WTC11 (cell line): ENCODE results near the gene SYPL1. TPM values are rescaled to one million over a fixed set of nuclear protein-coding genes. Genes with fewer than 3 reads are reported as not detected.

Experiments used
- ATAC-seq: fragments of 200-7000 bp; cut with Tn5 transposase; 2 replicates; pipeline ENCODE4 v1.10.0; 2021; ENCODE audit warnings: mild to moderate bottlenecking, moderate library complexity
- CTCF ChIA-PET: fragments of 300-600 bp; sonication (Branson Sonifier 250); formaldehyde crosslinking; loops from one replicate; lab custom pipeline; 2021; ENCODE audit warnings: antibody characterized with exemption; lab: Charles Lee
- POLR2A ChIA-PET: fragments of 350-600 bp; sonication (Branson Sonifier 250); formaldehyde crosslinking; loops from one replicate; lab custom pipeline; 2021; ENCODE audit warnings: antibody characterized with exemption; lab: Charles Lee
- DNase-seq: peaks from one replicate; pipeline ENCODE4 v3.0.0; 2021; ENCODE audit warnings: low spot score
- H3K27ac Mint-ChIP-seq: 2 replicates; pipeline ENCODE4 v1.8.0; 2021; ENCODE audit warnings: mixed read lengths
- H3K27me3 Mint-ChIP-seq: 2 replicates; pipeline ENCODE4 v1.8.0; 2021; ENCODE audit warnings: low read depth, mild to moderate bottlenecking, moderate library complexity, mixed read lengths
- H3K36me3 Mint-ChIP-seq: 2 replicates; pipeline ENCODE4 v1.8.0; 2021; ENCODE audit warnings: mixed read lengths
- H3K4me1 Mint-ChIP-seq: 2 replicates; pipeline ENCODE4 v1.8.0; 2022; ENCODE audit warnings: mixed read lengths
- H3K4me3 Mint-ChIP-seq: 2 replicates; pipeline ENCODE4 v1.8.0; 2021; ENCODE audit warnings: mild to moderate bottlenecking, moderate library complexity, mixed read lengths
- H3K9me3 Mint-ChIP-seq: 2 replicates; pipeline ENCODE4 v1.8.0; 2021; ENCODE audit warnings: mixed read lengths
- ATF1 ChIP-seq: sonication (generic); formaldehyde crosslinking; IDR thresholded peaks from 2 replicates; pipeline ENCODE4 v1.8.1; 2023; ENCODE audit warnings: mild to moderate bottlenecking, moderate library complexity, missing genetic modification reagents
- EMX1 ChIP-seq: fragments of 250-450 bp; sonication (Bioruptor Pico); IDR thresholded peaks from 2 replicates; pipeline ENCODE4 v1.8.0; 2021; ENCODE audit warnings: mild to moderate bottlenecking
- GRHL2 ChIP-seq: fragments of 250-450 bp; sonication (Bioruptor Pico); IDR thresholded peaks from 2 replicates; pipeline ENCODE4 v1.8.0; 2022; ENCODE audit warnings: mild to moderate bottlenecking, moderate library complexity; ENCODE audit not compliant: insufficient replicate concordance, severe bottlenecking
- GTF2I ChIP-seq: fragments of 250-450 bp; sonication (Bioruptor Pico); conservative IDR thresholded peaks from 2 replicates; pipeline ENCODE4 v1.4.0; 2021; ENCODE audit warnings: mild to moderate bottlenecking
- HMGA2 ChIP-seq: fragments of 250-450 bp; sonication (Bioruptor Pico); IDR thresholded peaks from 2 replicates; pipeline ENCODE4 v1.4.0; 2021; ENCODE audit warnings: mild to moderate bottlenecking, moderate library complexity
- NFE2L1 ChIP-seq: sonication (generic); formaldehyde crosslinking; IDR thresholded peaks from 2 replicates; pipeline ENCODE4 v1.8.1; 2023; ENCODE audit warnings: missing genetic modification reagents
- NFYB ChIP-seq: sonication (generic); formaldehyde crosslinking; conservative IDR thresholded peaks from 2 replicates; pipeline ENCODE4 v1.8.0; 2022; ENCODE audit warnings: low read depth, missing genetic modification reagents
- RORB ChIP-seq: fragments of 250-450 bp; sonication (Bioruptor Pico); IDR thresholded peaks from 2 replicates; pipeline ENCODE4 v1.9.0; 2021; ENCODE audit warnings: mild to moderate bottlenecking
- SMAD3 ChIP-seq: sonication (generic); formaldehyde crosslinking; IDR thresholded peaks from 2 replicates; pipeline ENCODE4 v1.8.0; 2022; ENCODE audit warnings: missing genetic modification reagents, mild to moderate bottlenecking, borderline replicate concordance
- TEAD4 ChIP-seq: sonication (generic); formaldehyde crosslinking; IDR thresholded peaks from 2 replicates; pipeline ENCODE4 v1.8.0; 2022; ENCODE audit warnings: mild to moderate bottlenecking, missing genetic modification reagents
- ZBTB21 ChIP-seq: sonication (generic); formaldehyde crosslinking; IDR thresholded peaks from 2 replicates; pipeline ENCODE4 v1.8.1; 2023; ENCODE audit warnings: mild to moderate bottlenecking, missing genetic modification reagents, borderline replicate concordance
- ZNF263 ChIP-seq: sonication (generic); formaldehyde crosslinking; IDR thresholded peaks from 2 replicates; pipeline ENCODE4 v1.8.1; 2022; ENCODE audit warnings: low read depth, mild to moderate bottlenecking, moderate library complexity, missing genetic modification reagents
- ZNF317 ChIP-seq: sonication (generic); formaldehyde crosslinking; IDR thresholded peaks from 2 replicates; pipeline ENCODE4 v1.8.1; 2023; ENCODE audit warnings: low read depth, mild to moderate bottlenecking, moderate library complexity, missing genetic modification reagents, borderline replicate concordance
- ZNF423 ChIP-seq: fragments of 250-450 bp; sonication (Bioruptor Pico); IDR thresholded peaks from 2 replicates; pipeline ENCODE4 v2.1.2; 2022; ENCODE audit warnings: mild to moderate bottlenecking, moderate library complexity
- total RNA-seq: library from RNA; stranded (reverse); gene quantifications from 3 replicates; pipeline ENCODE4 v1.2.3, GENCODE V29; 2021
- TF ChIP-seq, protein P1 (sequence below): sonication (generic); formaldehyde crosslinking; IDR thresholded peaks from 2 replicates; pipeline ENCODE4 v1.8.0; 2023; ENCODE audit warnings: mild to moderate bottlenecking, missing genetic modification reagents
- TF ChIP-seq, protein P2 (sequence below): fragments of 250-450 bp; sonication (Bioruptor Pico); IDR thresholded peaks from 2 replicates; pipeline ENCODE4 v2.1.2; 2022; ENCODE audit warnings: mild to moderate bottlenecking, moderate library complexity
- TF ChIP-seq, protein P3 (sequence below): sonication (generic); formaldehyde crosslinking; IDR thresholded peaks from 2 replicates; pipeline ENCODE4 v1.8.0; 2022; ENCODE audit warnings: mild to moderate bottlenecking, missing genetic modification reagents
- TF ChIP-seq, protein P4 (sequence below): sonication (generic); formaldehyde crosslinking; IDR thresholded peaks from 2 replicates; pipeline ENCODE4 v1.8.1; 2023; ENCODE audit warnings: mild to moderate bottlenecking, missing genetic modification reagents, borderline replicate concordance
- TF ChIP-seq, protein P5 (sequence below): fragments of 250-450 bp; sonication (Bioruptor Pico); IDR thresholded peaks from 2 replicates; pipeline ENCODE4 v1.8.0; 2021; ENCODE audit warnings: mild to moderate bottlenecking
- TF ChIP-seq, protein P6 (sequence below): sonication (generic); formaldehyde crosslinking; IDR thresholded peaks from 2 replicates; pipeline ENCODE4 v1.8.0; 2022; ENCODE audit warnings: mild to moderate bottlenecking, missing genetic modification reagents

The SYPL1 gene
- total RNA-seq, 1 experiment from 2014 or later = 54.8 TPM

DNA sequence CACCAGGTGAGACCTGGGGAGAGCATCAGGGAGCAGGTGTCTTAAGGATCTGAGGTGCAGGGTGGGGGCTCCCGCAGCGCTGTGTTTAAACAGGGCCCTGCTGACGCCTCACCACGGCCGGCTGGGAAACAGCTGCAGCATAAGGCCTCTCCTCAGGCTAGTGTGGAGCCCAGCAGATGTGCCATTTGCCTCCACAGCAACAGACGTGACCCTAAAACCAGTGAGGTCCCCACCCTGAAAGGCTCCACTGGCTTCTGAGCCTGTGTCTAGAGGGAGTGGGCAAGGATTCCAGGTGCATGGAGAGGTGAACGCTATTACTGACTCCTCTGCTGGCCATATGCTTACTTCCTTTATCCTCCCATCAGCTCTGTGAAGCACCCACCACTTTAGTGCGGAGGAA, 47.8 kb downstream of the SYPL1 start:
- ATAC-seq = no peak
- H3K27ac Mint-ChIP-seq = no peak overlapping the region
- CTCF ChIA-PET = interaction anchor here (1.3 kb wide), 1 partner anchor 90 kb away, joined by 4 read pairs; no protein-coding TSS in a partner anchor

DNA sequence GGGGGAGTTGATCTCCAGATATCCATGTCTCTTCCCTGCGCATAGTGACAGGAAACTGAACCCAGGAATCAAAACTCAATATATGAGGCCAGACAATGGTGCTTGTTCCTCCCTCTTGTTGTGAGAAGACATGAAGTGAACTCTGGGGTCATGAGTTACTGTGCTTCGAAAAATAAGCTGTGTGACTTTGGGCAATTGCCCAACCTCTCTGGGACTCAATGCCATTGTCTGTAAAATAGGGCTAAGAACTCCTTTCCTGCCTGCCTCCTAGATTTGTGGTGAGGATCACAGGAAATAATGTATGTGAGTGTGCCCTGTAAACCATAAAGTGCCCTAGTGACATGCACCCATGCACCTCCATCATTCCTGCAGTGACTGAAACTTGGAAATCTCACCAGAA, 48.4 kb downstream of the SYPL1 start:
- ChIA-PET POLR2A (no interaction called here), CTCF (no interaction called here)
- Mint-ChIP-seq H3K36me3 (peaks cover 6% of the 10 kb centered on the region), H3K4me3 (no peak overlapping the region), H3K4me1 (peaks cover 17% of the 10 kb centered on the region), H3K9me3 (peaks cover 12% of the 10 kb centered on the region), H3K27me3 (no peaks in the 10 kb centered on the region; the same call in none of the 2 replicates), H3K27ac (no peak overlapping the region)
- ATAC-seq (no peak), DNase-seq (no peak)
- TF ChIP-seq, protein P1, sequence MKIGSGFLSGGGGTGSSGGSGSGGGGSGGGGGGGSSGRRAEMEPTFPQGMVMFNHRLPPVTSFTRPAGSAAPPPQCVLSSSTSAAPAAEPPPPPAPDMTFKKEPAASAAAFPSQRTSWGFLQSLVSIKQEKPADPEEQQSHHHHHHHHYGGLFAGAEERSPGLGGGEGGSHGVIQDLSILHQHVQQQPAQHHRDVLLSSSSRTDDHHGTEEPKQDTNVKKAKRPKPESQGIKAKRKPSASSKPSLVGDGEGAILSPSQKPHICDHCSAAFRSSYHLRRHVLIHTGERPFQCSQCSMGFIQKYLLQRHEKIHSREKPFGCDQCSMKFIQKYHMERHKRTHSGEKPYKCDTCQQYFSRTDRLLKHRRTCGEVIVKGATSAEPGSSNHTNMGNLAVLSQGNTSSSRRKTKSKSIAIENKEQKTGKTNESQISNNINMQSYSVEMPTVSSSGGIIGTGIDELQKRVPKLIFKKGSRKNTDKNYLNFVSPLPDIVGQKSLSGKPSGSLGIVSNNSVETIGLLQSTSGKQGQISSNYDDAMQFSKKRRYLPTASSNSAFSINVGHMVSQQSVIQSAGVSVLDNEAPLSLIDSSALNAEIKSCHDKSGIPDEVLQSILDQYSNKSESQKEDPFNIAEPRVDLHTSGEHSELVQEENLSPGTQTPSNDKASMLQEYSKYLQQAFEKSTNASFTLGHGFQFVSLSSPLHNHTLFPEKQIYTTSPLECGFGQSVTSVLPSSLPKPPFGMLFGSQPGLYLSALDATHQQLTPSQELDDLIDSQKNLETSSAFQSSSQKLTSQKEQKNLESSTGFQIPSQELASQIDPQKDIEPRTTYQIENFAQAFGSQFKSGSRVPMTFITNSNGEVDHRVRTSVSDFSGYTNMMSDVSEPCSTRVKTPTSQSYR = no peak
- TF ChIP-seq NFE2L1 (CRISPR knock-in tag) = no peak
- no peak for TF ChIP-seq NFYB (CRISPR knock-in tag)
- TF ChIP-seq, protein P2, sequence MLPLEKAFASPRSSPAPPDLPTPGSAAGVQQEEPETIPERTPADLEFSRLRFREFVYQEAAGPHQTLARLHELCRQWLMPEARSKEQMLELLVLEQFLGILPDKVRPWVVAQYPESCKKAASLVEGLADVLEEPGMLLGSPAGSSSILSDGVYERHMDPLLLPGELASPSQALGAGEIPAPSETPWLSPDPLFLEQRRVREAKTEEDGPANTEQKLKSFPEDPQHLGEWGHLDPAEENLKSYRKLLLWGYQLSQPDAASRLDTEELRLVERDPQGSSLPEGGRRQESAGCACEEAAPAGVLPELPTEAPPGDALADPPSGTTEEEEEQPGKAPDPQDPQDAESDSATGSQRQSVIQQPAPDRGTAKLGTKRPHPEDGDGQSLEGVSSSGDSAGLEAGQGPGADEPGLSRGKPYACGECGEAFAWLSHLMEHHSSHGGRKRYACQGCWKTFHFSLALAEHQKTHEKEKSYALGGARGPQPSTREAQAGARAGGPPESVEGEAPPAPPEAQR (CRISPR knock-in tag) = no peak
- no peak for TF ChIP-seq ZNF317 (CRISPR knock-in tag)
- TF ChIP-seq ZNF263 (CRISPR knock-in tag) = no peak
- TF ChIP-seq, protein P3, sequence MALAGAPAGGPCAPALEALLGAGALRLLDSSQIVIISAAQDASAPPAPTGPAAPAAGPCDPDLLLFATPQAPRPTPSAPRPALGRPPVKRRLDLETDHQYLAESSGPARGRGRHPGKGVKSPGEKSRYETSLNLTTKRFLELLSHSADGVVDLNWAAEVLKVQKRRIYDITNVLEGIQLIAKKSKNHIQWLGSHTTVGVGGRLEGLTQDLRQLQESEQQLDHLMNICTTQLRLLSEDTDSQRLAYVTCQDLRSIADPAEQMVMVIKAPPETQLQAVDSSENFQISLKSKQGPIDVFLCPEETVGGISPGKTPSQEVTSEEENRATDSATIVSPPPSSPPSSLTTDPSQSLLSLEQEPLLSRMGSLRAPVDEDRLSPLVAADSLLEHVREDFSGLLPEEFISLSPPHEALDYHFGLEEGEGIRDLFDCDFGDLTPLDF = no peak
- TF ChIP-seq, protein P4, sequence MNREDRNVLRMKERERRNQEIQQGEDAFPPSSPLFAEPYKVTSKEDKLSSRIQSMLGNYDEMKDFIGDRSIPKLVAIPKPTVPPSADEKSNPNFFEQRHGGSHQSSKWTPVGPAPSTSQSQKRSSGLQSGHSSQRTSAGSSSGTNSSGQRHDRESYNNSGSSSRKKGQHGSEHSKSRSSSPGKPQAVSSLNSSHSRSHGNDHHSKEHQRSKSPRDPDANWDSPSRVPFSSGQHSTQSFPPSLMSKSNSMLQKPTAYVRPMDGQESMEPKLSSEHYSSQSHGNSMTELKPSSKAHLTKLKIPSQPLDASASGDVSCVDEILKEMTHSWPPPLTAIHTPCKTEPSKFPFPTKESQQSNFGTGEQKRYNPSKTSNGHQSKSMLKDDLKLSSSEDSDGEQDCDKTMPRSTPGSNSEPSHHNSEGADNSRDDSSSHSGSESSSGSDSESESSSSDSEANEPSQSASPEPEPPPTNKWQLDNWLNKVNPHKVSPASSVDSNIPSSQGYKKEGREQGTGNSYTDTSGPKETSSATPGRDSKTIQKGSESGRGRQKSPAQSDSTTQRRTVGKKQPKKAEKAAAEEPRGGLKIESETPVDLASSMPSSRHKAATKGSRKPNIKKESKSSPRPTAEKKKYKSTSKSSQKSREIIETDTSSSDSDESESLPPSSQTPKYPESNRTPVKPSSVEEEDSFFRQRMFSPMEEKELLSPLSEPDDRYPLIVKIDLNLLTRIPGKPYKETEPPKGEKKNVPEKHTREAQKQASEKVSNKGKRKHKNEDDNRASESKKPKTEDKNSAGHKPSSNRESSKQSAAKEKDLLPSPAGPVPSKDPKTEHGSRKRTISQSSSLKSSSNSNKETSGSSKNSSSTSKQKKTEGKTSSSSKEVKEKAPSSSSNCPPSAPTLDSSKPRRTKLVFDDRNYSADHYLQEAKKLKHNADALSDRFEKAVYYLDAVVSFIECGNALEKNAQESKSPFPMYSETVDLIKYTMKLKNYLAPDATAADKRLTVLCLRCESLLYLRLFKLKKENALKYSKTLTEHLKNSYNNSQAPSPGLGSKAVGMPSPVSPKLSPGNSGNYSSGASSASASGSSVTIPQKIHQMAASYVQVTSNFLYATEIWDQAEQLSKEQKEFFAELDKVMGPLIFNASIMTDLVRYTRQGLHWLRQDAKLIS (CRISPR knock-in tag) = no peak
- no peak for TF ChIP-seq EMX1 (CRISPR knock-in tag)

More for the DNA sequence above, 47.8 kb downstream of the SYPL1 start:
- TF ChIP-seq, protein P5, sequence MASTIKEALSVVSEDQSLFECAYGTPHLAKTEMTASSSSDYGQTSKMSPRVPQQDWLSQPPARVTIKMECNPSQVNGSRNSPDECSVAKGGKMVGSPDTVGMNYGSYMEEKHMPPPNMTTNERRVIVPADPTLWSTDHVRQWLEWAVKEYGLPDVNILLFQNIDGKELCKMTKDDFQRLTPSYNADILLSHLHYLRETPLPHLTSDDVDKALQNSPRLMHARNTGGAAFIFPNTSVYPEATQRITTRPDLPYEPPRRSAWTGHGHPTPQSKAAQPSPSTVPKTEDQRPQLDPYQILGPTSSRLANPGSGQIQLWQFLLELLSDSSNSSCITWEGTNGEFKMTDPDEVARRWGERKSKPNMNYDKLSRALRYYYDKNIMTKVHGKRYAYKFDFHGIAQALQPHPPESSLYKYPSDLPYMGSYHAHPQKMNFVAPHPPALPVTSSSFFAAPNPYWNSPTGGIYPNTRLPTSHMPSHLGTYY = no peak
- no peak for TF ChIP-seq ZBTB21 (CRISPR knock-in tag)
- no peak for TF ChIP-seq RORB
- TF ChIP-seq, protein P1 = no peak
- TF ChIP-seq TEAD4 (CRISPR knock-in tag) = no peak
- TF ChIP-seq GTF2I = no peak
- TF ChIP-seq HMGA2 (CRISPR knock-in tag) = no peak
- no peak for TF ChIP-seq NFYB (CRISPR knock-in tag)
- no peak for TF ChIP-seq GRHL2 (CRISPR knock-in tag)
- TF ChIP-seq ATF1 (CRISPR knock-in tag) = no peak
- TF ChIP-seq ZNF423 = no peak
- TF ChIP-seq, protein P6, sequence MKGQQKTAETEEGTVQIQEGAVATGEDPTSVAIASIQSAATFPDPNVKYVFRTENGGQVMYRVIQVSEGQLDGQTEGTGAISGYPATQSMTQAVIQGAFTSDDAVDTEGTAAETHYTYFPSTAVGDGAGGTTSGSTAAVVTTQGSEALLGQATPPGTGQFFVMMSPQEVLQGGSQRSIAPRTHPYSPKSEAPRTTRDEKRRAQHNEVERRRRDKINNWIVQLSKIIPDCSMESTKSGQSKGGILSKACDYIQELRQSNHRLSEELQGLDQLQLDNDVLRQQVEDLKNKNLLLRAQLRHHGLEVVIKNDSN (CRISPR knock-in tag) = no peak
- TF ChIP-seq SMAD3 (CRISPR knock-in tag) = no peak
- Mint-ChIP-seq H3K4me1 (peaks cover 17% of the 10 kb centered on the region), H3K27me3 (no peaks in the 10 kb centered on the region; the same call in none of the 2 replicates), H3K9me3 (peaks cover 12% of the 10 kb centered on the region), H3K4me3 (no peak overlapping the region), H3K36me3 (peaks cover 6% of the 10 kb centered on the region)
- POLR2A ChIA-PET = no interaction called here
- DNase-seq = no peak
